ENCODE results near the gene KIF1C. TPM values are rescaled to one million over a fixed set of nuclear protein-coding genes. Genes with fewer than 3 reads are reported as not detected.
A peak's percentile ranks its signal among the peaks of the same experiment; 100 is the strongest.
"Not testable (repeated sequence)": the region's sequence is repeated elsewhere in the genome, so short reads cannot be mapped to it uniquely, and the experiment has no call there.

KIF1C gene
- total RNA-seq, 1 donor from 2014 or later, result 146 TPM

GRCh38 chr17:5042157-5043022 lies 44.6 kb downstream of the KIF1C start:
- no peak for DNase-seq (ENCODE audit: low read depth)

DNA sequence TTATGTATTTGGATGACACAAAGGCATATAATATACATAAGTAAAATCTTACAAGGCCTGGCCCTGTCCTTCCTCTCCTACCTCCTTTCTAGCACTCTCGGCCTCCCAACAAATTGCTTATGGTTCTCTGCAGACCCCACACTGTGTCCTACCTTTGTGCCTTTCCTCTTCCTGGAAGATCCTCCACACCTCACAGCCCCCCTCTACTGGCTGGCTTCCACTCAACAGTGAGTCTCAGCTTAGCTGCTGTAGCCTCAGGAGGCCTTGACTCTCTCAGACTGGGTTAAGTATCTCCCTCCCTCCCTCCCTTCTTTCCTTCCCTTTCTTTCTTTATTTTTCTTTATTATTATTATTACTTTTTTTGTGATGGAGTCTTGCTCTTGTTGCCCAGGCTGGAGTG lies 45.8 kb downstream of the KIF1C start:
- no peak for DNase-seq (ENCODE audit: low read depth)

DNA sequence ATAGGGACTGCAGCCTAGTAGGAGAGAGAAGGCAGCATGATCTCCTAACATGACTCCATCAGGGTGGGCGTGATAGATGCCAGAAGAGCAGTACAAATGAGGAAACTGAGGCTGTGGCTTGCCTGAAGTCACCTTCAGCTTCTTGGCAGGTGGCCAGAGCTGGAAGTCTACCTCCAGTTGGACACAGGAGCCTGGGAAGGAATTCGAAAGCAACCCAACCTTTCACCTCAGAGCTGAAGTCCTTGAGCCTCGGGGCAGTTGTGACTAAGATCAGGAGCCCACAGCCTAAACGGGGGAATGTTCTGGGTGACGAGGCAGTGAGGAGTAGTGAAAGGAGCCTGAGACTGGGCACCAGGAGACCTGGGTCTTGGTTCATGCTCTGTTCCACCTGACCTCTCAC lies 46.9 kb downstream of the KIF1C start:
- DNase-seq (ENCODE audit: low read depth), result no peak

- DNase-seq (ENCODE audit: low read depth), result no peak
These were observed 47.7 kb downstream of the KIF1C start for GRCh38 chr17:5045496-5045895.

GRCh38 chr17:5047446-5047845 lies 49.7 kb downstream of the KIF1C start:
- DNase-seq (ENCODE audit: low read depth), result no peak

- no peak for DNase-seq (ENCODE audit: low read depth)
These were observed 51.6 kb downstream of the KIF1C start for GRCh38 chr17:5049314-5049841.

DNA sequence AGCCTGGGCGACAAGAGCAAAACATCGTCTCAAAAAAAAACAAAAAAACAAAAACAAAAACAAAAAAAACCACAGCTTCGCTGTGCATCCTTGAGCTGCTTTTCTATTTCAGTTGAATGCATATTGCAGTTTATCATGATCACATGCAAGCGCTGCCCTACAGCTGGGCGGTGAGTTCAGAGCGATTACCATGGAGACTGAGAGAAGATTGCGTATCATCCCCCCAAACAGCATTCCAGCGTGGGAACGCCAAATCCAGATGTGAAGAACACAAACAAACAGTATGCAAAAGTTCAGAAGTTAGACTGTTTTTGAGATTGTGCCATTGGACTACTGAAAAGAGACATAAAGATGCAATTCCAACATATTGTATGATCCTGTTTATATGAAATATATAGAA lies 52.5 kb downstream of the KIF1C start:
- no peak for DNase-seq (ENCODE audit: low read depth)

- DNase-seq (ENCODE audit: low read depth), result no peak
These were observed 57.8 kb downstream of the KIF1C start for GRCh38 chr17:5055543-5055942.

DNA sequence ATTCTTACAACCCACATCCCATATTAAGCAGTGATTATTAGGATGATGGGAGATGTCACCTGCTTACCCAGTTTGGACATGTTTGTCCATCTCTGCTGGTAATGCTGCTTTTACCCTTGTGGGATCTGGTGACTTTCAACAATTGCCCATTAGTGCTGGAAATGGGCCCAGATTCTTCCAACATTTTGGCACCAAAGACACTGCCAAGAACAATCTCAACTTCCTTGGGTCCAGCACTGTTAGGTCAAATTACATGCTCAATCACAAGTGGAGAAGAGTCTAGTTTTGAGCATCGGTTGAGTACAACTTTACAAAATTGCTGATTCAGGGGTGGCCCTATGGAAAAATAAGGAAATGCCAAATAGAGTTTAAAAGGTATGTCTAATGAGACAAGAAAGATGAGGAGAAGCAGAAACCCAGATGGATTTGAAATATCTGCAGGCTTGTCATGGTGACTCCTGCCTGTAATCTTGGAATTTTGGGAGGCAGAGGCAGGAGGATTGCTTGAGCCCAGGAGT lies 67.5 kb downstream of the KIF1C start:
- DNase-seq (ENCODE audit: low read depth), result peak; percentile 29

- no peak for DNase-seq (ENCODE audit: low read depth)
These were observed 70.5 kb downstream of the KIF1C start for GRCh38 chr17:5068236-5068635.

GRCh38 chr17:5069724-5070123 lies 72.0 kb downstream of the KIF1C start:
- no peak for DNase-seq (ENCODE audit: low read depth)

DNA sequence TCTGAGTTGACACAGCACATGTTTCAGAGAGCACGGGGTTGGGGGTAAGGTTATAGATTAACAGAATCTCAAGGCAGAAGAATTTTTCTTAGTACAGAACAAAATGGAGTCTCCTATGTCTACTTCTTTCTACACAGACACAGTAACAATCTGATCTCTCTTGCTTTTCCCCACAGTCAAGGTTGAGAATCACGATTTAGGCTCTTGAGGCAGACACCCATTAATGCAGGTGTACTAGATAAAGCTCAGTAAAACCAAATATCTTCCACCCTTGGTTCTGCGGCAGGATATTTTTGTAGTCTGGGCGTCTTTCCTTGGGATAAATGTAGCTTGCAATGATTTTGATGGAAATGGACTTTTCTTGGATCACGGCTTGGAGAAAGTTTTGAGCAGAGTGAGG lies 77.7 kb downstream of the KIF1C start:
- DNase-seq (ENCODE audit: low read depth), result not testable (repeated sequence)

- not testable (repeated sequence) for DNase-seq (ENCODE audit: low read depth)
These were observed 79.5 kb downstream of the KIF1C start for GRCh38 chr17:5077275-5077674.

GRCh38 chr17:5077781-5078105 lies 80.0 kb downstream of the KIF1C start:
- no peak for DNase-seq (ENCODE audit: low read depth)

Small RNAs within 50 kb of the gene (microRNA-seq; reads per million reads assigned to microRNA genes)
- gene MIR6864, result not detected
- gene MIR6865, result not detected

Other genes with a start within 250 kb of the KIF1C start
- not detected in 2 replicates for gene TM4SF5, start 226.1 kb upstream of the KIF1C start, total RNA-seq
- gene VMO1, start 211.6 kb upstream of the KIF1C start, total RNA-seq, result 0.73 TPM in 1 of 2 replicates, not detected in the other
- not detected in 2 replicates for gene GLTPD2, start 209.0 kb upstream of the KIF1C start, total RNA-seq
- 185 and 231 TPM in 2 replicates for gene PSMB6, start 201.8 kb upstream of the KIF1C start, total RNA-seq
- gene PLD2, start 190.8 kb upstream of the KIF1C start, total RNA-seq, result 6.7 and 9.8 TPM in 2 replicates
- gene MINK1, start 164.6 kb upstream of the KIF1C start, total RNA-seq, result 17.6 and 18.1 TPM in 2 replicates
- gene C17orf107, start 98.4 kb upstream of the KIF1C start, total RNA-seq, result 0.42 and 0.94 TPM in 2 replicates
- not detected in 2 replicates for gene CHRNE, start 94.9 kb upstream of the KIF1C start, total RNA-seq
- not detected in 2 replicates for gene GP1BA, start 65.7 kb upstream of the KIF1C start, total RNA-seq
- gene SLC25A11, start 57.9 kb upstream of the KIF1C start, total RNA-seq, result 87.4 and 100 TPM in 2 replicates
- gene RNF167, start 57.7 kb upstream of the KIF1C start, total RNA-seq, result 40.1 and 53.3 TPM in 2 replicates
- 1,067 and 1,213 TPM in 2 replicates for gene PFN1, start 49.4 kb upstream of the KIF1C start, total RNA-seq
- 833 and 1,073 TPM in 2 replicates for gene ENO3, start 46.8 kb upstream of the KIF1C start, total RNA-seq
- 114 and 133 TPM in 2 replicates for gene SPAG7, start 30.1 kb upstream of the KIF1C start, total RNA-seq
- gene CAMTA2, start 10.3 kb upstream of the KIF1C start, total RNA-seq, result 13.7 and 23.8 TPM in 2 replicates
- 0.62 TPM in 1 of 2 replicates, not detected in the other for gene INCA1, start 428 bp upstream of the KIF1C start, total RNA-seq
- not detected in 2 replicates for gene SLC52A1, start 37.5 kb downstream of the KIF1C start, total RNA-seq
- gene ZFP3, start 80.5 kb downstream of the KIF1C start, total RNA-seq, result 0.16 and 0.32 TPM in 2 replicates
- gene ZNF232, start 113.9 kb downstream of the KIF1C start, total RNA-seq, result 6.3 and 6.5 TPM in 2 replicates
- 0.11 and 0.16 TPM in 2 replicates for gene USP6, start 118.1 kb downstream of the KIF1C start, total RNA-seq
- 4.9 and 5.9 TPM in 2 replicates for gene ZNF594, start 193.9 kb downstream of the KIF1C start, total RNA-seq
- gene SCIMP, start 236.9 kb downstream of the KIF1C start, total RNA-seq, result not detected in 2 replicates

Measured in myocyte (in vitro differentiated cells).